Liver (tissue), 3 donors: ENCODE data around the gene SIRT7.

Experiments used
- FOXA1 ChIP-seq: IDR thresholded peaks from 2 replicates; pipeline ENCODE4 v1.6.1; 2016; ENCODE audit warnings: antibody characterized with exemption
- GABPA ChIP-seq, 2 donors: IDR thresholded peaks in 1 of 2; conservative IDR thresholded peaks in 1 of 2; 2 replicates each; pipeline ENCODE4 v1.6.1; 2016; ENCODE audit warnings: antibody characterized with exemption in 2 of 2, mild to moderate bottlenecking in 1 of 2, moderate library complexity in 1 of 2
- HNF4G ChIP-seq: IDR thresholded peaks from 2 replicates; pipeline ENCODE4 v1.6.1; 2016; ENCODE audit warnings: antibody characterized with exemption
- RAD21 ChIP-seq, 2 donors: IDR thresholded peaks; 2 replicates each; pipeline ENCODE4 v1.6.1; 2016; ENCODE audit warnings: antibody characterized with exemption in 2 of 2, mild to moderate bottlenecking in 2 of 2
- TAF1 ChIP-seq: conservative IDR thresholded peaks from 2 replicates; pipeline ENCODE4 v1.6.1; 2016; ENCODE audit warnings: antibody characterized with exemption, mild to moderate bottlenecking
- TF ChIP-seq, protein P1 (sequence below): fragments of 150-350 bp; IDR thresholded peaks from 2 replicates; pipeline ENCODE4 v1.5.1; 2017; ENCODE audit warnings: improper control_type of control experiment, low read depth, low read length; ENCODE audit not compliant: missing input control
- TF ChIP-seq, protein P2 (sequence below): IDR thresholded peaks from 2 replicates; pipeline ENCODE4 v1.6.1; 2016; ENCODE audit warnings: antibody characterized with exemption
- TF ChIP-seq, protein P3 (sequence below): IDR thresholded peaks from 2 replicates; pipeline ENCODE4 v1.6.1; 2016; ENCODE audit warnings: antibody characterized with exemption
- donor health status: healthy.
- donor health status: healthy.

DNA sequence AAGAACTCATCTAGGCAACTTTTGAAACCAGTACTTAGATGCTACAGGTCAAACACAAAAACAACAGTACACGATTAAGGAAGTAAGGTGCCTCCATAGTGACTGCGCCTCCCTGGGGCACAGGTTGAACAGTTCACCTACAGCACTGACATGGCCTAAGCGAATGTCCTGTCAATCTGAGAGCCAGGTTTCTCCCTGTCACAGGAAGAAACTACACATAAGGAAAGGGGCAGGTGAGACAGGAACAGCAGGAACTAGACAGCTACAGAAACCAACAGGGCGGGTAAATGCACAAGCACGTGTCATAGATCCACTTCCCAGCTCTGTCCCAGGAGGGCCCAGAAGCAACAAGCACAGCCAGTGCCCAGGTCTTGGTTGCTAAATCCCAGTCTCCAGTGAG is 38.9 kb downstream of the SIRT7 start:
- TF ChIP-seq, protein P1, sequence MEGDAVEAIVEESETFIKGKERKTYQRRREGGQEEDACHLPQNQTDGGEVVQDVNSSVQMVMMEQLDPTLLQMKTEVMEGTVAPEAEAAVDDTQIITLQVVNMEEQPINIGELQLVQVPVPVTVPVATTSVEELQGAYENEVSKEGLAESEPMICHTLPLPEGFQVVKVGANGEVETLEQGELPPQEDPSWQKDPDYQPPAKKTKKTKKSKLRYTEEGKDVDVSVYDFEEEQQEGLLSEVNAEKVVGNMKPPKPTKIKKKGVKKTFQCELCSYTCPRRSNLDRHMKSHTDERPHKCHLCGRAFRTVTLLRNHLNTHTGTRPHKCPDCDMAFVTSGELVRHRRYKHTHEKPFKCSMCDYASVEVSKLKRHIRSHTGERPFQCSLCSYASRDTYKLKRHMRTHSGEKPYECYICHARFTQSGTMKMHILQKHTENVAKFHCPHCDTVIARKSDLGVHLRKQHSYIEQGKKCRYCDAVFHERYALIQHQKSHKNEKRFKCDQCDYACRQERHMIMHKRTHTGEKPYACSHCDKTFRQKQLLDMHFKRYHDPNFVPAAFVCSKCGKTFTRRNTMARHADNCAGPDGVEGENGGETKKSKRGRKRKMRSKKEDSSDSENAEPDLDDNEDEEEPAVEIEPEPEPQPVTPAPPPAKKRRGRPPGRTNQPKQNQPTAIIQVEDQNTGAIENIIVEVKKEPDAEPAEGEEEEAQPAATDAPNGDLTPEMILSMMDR, result no peak
- TF ChIP-seq FOXA1 (no peak), HNF4G (no peak), GABPA (IDR thresholded peaks at IDR 0.05 in 1 of 2, conservative IDR thresholded peaks at IDR 0.05 in 1 of 2) (no peak), TAF1 (no peak), RAD21 (IDR thresholded peaks at IDR 0.05) (no peak)
- TF ChIP-seq, protein P2, sequence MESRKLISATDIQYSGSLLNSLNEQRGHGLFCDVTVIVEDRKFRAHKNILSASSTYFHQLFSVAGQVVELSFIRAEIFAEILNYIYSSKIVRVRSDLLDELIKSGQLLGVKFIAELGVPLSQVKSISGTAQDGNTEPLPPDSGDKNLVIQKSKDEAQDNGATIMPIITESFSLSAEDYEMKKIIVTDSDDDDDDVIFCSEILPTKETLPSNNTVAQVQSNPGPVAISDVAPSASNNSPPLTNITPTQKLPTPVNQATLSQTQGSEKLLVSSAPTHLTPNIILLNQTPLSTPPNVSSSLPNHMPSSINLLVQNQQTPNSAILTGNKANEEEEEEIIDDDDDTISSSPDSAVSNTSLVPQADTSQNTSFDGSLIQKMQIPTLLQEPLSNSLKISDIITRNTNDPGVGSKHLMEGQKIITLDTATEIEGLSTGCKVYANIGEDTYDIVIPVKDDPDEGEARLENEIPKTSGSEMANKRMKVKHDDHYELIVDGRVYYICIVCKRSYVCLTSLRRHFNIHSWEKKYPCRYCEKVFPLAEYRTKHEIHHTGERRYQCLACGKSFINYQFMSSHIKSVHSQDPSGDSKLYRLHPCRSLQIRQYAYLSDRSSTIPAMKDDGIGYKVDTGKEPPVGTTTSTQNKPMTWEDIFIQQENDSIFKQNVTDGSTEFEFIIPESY, result no peak
- TF ChIP-seq, protein P3, sequence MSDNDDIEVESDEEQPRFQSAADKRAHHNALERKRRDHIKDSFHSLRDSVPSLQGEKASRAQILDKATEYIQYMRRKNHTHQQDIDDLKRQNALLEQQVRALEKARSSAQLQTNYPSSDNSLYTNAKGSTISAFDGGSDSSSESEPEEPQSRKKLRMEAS, result no peak
